Astrocyte of the cerebellum (primary cell): Measurements from ENCODE around the gene MAGI1.

ENCODE experiments used
- DNase-seq: peaks from one replicate; pipeline ENCODE4 v3.0.0-alpha.2; 2011; ENCODE audit warnings: low read depth
- H3K4me3 ChIP-seq: 2 replicates; pipeline ENCODE4 v1.5.1; 2011; ENCODE audit warnings: mild to moderate bottlenecking, low read depth, low read length, moderate library complexity
- CTCF ChIP-seq: IDR thresholded peaks from 2 replicates; pipeline ENCODE4 v1.5.1; 2012; ENCODE audit warnings: low read length, low read depth, moderate library complexity, mild to moderate bottlenecking; ENCODE audit errors: missing control alignments
- in situ Hi-C: cut with HindIII; loops from 2 replicates; pipeline ENCODE4 v1.10.0; 2017; ENCODE audit warnings: low sequenced_read_pairs

MAGI1 gene

GRCh38 chr3:65583188-65583587 is 455.5 kb downstream of the MAGI1 start:
- in situ Hi-C loops, result no loop called here
- no peak overlapping the region for H3K4me3 ChIP-seq
- no peak for TF ChIP-seq CTCF
- no peak for DNase-seq

- TF ChIP-seq CTCF, result no peak
- in situ Hi-C loops, result no loop called here
- no peak overlapping the region for H3K4me3 ChIP-seq
- DNase-seq, result no peak
Measured at GRCh38 chr3:65582012-65582717, 456.6 kb downstream of the MAGI1 start.

GRCh38 chr3:65581313-65581712 is 457.4 kb downstream of the MAGI1 start:
- no peak overlapping the region for H3K4me3 ChIP-seq
- in situ Hi-C loops, result no loop called here
- no peak for DNase-seq
- no peak for TF ChIP-seq CTCF

GRCh38 chr3:65578861-65579260 is 459.9 kb downstream of the MAGI1 start:
- no peak for TF ChIP-seq CTCF
- in situ Hi-C loops, result no loop called here
- no peak overlapping the region for H3K4me3 ChIP-seq
- DNase-seq, result no peak

GRCh38 chr3:65577843-65578430 is 460.8 kb downstream of the MAGI1 start:
- no peak for DNase-seq
- in situ Hi-C loops, result no loop called here
- no peak for TF ChIP-seq CTCF
- H3K4me3 ChIP-seq, result no peak overlapping the region

GRCh38 chr3:65576966-65577365 is 461.8 kb downstream of the MAGI1 start:
- DNase-seq, result no peak
- H3K4me3 ChIP-seq, result no peak overlapping the region
- in situ Hi-C loops, result no loop called here
- TF ChIP-seq CTCF, result no peak
